Measurements from ENCODE around the gene SESN1. TPM values are rescaled to one million over a fixed set of nuclear protein-coding genes. Genes with fewer than 3 reads are reported as not detected.

SESN1 gene
- total RNA-seq, 1 experiment from 2014 or later, result 17.5 TPM

DNA sequence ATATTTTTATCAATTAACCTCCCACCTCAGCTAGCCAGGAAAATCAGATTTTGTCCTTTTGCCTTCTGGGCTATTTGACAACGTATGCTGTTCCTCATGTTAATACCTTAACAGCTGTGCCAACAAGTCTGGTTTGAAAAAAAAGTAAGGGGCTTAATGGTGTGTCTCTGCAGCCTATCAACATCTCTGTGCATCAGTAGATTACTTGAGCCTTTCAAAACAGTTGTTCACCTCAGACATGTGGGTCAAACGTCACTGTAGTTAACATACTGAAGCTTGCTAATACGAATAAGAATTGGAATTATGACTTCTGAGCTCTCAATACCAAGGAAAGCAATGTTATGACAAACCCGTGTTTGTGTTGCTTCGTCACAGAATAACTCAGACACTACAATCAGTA lies 23.7 kb upstream of the SESN1 start:
- Mint-ChIP-seq H3K4me1 (no peaks in the 10 kb centered on the region; a peak in 1 of 4 replicates), H3K4me3 (no peak overlapping the region), H3K27me3 (ENCODE audit: low read depth) (no peaks in the 10 kb centered on the region), H3K27ac (no peak overlapping the region; a peak in 1 of 7 replicates), H3K36me3 (ENCODE audit: insufficient read depth in 1 of 3, low read depth in 3 of 3) (no peaks in the 10 kb centered on the region), H3K9me3 (no peaks in the 10 kb centered on the region)
- Histone ChIP-seq H2BK5ac (ENCODE audit: insufficient read length, low read length) (no peak overlapping the region), H3K9me3 (ENCODE audit: control insufficient read depth, low read depth, low read length) (no peaks in the 10 kb centered on the region), H3K27ac (ENCODE audit: insufficient read length, low read depth, low read length) (no peak overlapping the region), H3K4me2 (ENCODE audit: insufficient read depth, insufficient read length, low read length) (no peak overlapping the region), H3T11ph (ENCODE audit: low read length) (no peak overlapping the region), H3K56ac (ENCODE audit: insufficient read length, low read depth, low read length) (no peak overlapping the region), H3K4me1 (ENCODE audit: insufficient read depth, low read length) (no peaks in the 10 kb centered on the region), H3K18ac (ENCODE audit: insufficient read length, low read depth, low read length) (no peak overlapping the region), H3K79me2 (ENCODE audit: insufficient read depth, low read length) (no peaks in the 10 kb centered on the region), H3K23me2 (ENCODE audit: insufficient read length, low read depth, low read length, poor library complexity, severe bottlenecking) (no peaks in the 10 kb centered on the region), H2BK15ac (ENCODE audit: low read depth, low read length) (no peak overlapping the region), H3K79me1 (ENCODE audit: insufficient read depth, low read depth, low read length, poor library complexity, severe bottlenecking) (no peaks in the 10 kb centered on the region), H2AK5ac (ENCODE audit: insufficient read length, low read length) (no peak overlapping the region), H3K9ac (ENCODE audit: extremely low read depth, insufficient read length, low read length) (no peak overlapping the region), H2BK120ac (ENCODE audit: low read depth, low read length, poor library complexity, severe bottlenecking) (no peak overlapping the region), H3K14ac (ENCODE audit: insufficient read depth, low read length) (no peak overlapping the region), H4K20me1 (ENCODE audit: control insufficient read depth, insufficient read depth, insufficient read length) (no peaks in the 10 kb centered on the region), H2BK12ac (ENCODE audit: insufficient read length, low read depth, low read length) (no peak overlapping the region), H2AFZ (ENCODE audit: low read length) (no peak overlapping the region), H4K5ac (ENCODE audit: insufficient read length, low read depth, low read length) (no peak overlapping the region), H3K27me3 (ENCODE audit: insufficient read depth, low read length) (no peaks in the 10 kb centered on the region), H3K23ac (ENCODE audit: insufficient read length, low read depth, low read length) (no peak overlapping the region), H4K91ac (ENCODE audit: insufficient read length, low read depth, low read length) (no peak overlapping the region), H4K8ac (replicated peaks; ENCODE audit: insufficient read length, low read depth, low read length) (no peak overlapping the region), H2BK20ac (ENCODE audit: low read depth, low read length, poor library complexity, severe bottlenecking) (no peak overlapping the region), H3K4ac (ENCODE audit: low read depth, low read length) (no peak overlapping the region)
- TF ChIP-seq, protein P1, sequence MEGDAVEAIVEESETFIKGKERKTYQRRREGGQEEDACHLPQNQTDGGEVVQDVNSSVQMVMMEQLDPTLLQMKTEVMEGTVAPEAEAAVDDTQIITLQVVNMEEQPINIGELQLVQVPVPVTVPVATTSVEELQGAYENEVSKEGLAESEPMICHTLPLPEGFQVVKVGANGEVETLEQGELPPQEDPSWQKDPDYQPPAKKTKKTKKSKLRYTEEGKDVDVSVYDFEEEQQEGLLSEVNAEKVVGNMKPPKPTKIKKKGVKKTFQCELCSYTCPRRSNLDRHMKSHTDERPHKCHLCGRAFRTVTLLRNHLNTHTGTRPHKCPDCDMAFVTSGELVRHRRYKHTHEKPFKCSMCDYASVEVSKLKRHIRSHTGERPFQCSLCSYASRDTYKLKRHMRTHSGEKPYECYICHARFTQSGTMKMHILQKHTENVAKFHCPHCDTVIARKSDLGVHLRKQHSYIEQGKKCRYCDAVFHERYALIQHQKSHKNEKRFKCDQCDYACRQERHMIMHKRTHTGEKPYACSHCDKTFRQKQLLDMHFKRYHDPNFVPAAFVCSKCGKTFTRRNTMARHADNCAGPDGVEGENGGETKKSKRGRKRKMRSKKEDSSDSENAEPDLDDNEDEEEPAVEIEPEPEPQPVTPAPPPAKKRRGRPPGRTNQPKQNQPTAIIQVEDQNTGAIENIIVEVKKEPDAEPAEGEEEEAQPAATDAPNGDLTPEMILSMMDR (conservative IDR thresholded peaks at IDR 0.05), result no peak
- DNase-seq, result no peak
- no CpG with 5 or more reads among the region's 5 CpGs for WGBS (ENCODE audit: extremely low coverage, insufficient read length, low lambda C conversion rate)

Data from H9 (cell line).